ENCODE measurements around the gene PLEK2.

DNA sequence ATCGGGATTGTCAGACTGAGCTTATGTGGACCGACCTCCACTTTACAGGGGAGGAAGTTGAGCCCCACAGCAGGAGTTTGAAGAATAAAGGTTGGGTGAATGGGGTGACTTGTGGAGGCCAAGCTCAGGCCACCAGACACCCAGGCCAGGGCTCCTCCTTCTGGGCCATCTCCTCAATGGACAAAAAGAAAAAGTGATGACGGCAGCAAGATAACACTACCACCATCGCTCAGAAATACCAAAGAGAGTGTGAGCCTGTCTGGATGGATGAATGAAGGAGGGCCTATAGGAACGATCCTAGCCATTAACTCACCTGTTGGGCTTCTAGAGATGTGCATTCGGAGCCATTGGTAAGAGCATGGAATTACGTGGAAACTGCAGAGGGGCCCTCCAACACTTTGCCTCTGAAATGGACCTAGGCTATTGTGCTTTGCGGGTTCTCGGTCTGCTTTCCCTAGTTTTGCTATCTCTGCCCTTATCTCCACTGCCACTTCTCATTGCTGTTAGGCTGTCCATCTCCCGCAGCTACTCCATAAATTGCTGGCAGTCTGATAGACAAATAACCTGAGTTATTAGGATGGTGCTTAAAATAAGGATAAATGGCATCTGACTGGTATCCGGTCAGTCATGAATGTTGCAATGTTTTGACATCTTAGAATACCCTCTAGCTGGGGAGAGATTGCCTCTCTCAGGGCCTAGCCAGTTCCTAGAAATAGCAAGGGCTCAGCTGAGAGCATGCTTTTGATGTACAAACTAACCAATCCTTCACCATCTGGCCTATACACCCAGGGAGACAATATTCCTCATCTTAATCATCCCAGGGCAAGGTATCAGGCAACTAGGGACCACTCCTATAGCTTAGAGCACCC is 9.6 kb upstream of the PLEK2 start:
- TF ChIP-seq, protein P1, sequence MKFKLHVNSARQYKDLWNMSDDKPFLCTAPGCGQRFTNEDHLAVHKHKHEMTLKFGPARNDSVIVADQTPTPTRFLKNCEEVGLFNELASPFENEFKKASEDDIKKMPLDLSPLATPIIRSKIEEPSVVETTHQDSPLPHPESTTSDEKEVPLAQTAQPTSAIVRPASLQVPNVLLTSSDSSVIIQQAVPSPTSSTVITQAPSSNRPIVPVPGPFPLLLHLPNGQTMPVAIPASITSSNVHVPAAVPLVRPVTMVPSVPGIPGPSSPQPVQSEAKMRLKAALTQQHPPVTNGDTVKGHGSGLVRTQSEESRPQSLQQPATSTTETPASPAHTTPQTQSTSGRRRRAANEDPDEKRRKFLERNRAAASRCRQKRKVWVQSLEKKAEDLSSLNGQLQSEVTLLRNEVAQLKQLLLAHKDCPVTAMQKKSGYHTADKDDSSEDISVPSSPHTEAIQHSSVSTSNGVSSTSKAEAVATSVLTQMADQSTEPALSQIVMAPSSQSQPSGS (CRISPR knock-in tag; IDR thresholded peaks at IDR 0.05): no peak
- TF ChIP-seq ZFP1 (CRISPR knock-in tag; IDR thresholded peaks at IDR 0.05) (no peak), KAT8 (CRISPR knock-in tag; IDR thresholded peaks at IDR 0.05) (no peak), POLR2A (IDR thresholded peaks at IDR 0.05; ENCODE audit: insufficient read depth in 1 of 2, low read depth in 2 of 2, low read length in 2 of 2) (no peak), ZNF296 (CRISPR knock-in tag; conservative IDR thresholded peaks at IDR 0.05) (no peak), SP1 (IDR thresholded peaks at IDR 0.05) (no peak), SP1 (CRISPR knock-in tag; IDR thresholded peaks at IDR 0.05) (no peak)
- TF ChIP-seq, protein P2, sequence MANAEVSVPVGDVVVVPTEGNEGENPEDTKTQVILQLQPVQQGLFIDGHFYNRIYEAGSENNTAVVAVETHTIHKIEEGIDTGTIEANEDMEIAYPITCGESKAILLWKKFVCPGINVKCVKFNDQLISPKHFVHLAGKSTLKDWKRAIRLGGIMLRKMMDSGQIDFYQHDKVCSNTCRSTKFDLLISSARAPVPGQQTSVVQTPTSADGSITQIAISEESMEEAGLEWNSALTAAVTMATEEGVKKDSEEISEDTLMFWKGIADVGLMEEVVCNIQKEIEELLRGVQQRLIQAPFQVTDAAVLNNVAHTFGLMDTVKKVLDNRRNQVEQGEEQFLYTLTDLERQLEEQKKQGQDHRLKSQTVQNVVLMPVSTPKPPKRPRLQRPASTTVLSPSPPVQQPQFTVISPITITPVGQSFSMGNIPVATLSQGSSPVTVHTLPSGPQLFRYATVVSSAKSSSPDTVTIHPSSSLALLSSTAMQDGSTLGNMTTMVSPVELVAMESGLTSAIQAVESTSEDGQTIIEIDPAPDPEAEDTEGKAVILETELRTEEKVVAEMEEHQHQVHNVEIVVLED (CRISPR knock-in tag; IDR thresholded peaks at IDR 0.05; ENCODE audit: borderline replicate concordance): no peak
